Measurements from ENCODE around the gene TSKU. TPM values are rescaled to one million over a fixed set of nuclear protein-coding genes. Genes with fewer than 3 reads are reported as not detected.

TSKU gene
- total RNA-seq, 2 experiments from 2014 or later: 1.5 to 1.8 TPM

- CTCF ChIA-PET (ENCODE audit: unreplicated experiment): no interaction called here
- Histone ChIP-seq H3K79me2 (ENCODE audit: insufficient read depth, low read depth, low read length) (no peaks in the 10 kb centered on the region), H2AFZ (ENCODE audit: low read length) (no peak overlapping the region), H3K27ac (ENCODE audit: low read depth, low read length, poor library complexity, severe bottlenecking) (no peak overlapping the region), H3K9me2 (ENCODE audit: insufficient read depth, low read length) (no peaks in the 10 kb centered on the region), H3K4me2 (ENCODE audit: low read length) (no peak overlapping the region), H3K4me1 (ENCODE audit: insufficient read depth, low read length, poor library complexity, severe bottlenecking) (no peaks in the 10 kb centered on the region), H3K9me3 (ENCODE audit: low read length) (no peaks in the 10 kb centered on the region), H3K4me3 (ENCODE audit: low read depth, low read length, poor library complexity, severe bottlenecking) (no peak overlapping the region), H3K36me3 (ENCODE audit: insufficient read depth, low read length) (no peaks in the 10 kb centered on the region), H4K20me1 (ENCODE audit: insufficient read depth, low read length) (no peaks in the 10 kb centered on the region)
- POLR2A ChIA-PET: no interaction called here
- DNase-seq (ENCODE audit: low spot score): no peak
- intact Hi-C loops (cut with micrococcal nuclease; ENCODE audit: unreplicated experiment): no loop called here
- BruUV-seq (replicated peaks): no TSS peak
- no peak for TF ChIP-seq EZH2phosphoT487 (IDR thresholded peaks at IDR 0.05; ENCODE audit: borderline replicate concordance, low read depth, low read length)
- TF ChIP-seq CTCF (conservative IDR thresholded peaks at IDR 0.05; ENCODE audit: low read length): no peak
Observed at GRCh38 chr11:76794371-76795289, 11.5 kb downstream of the TSKU start.

DNA sequence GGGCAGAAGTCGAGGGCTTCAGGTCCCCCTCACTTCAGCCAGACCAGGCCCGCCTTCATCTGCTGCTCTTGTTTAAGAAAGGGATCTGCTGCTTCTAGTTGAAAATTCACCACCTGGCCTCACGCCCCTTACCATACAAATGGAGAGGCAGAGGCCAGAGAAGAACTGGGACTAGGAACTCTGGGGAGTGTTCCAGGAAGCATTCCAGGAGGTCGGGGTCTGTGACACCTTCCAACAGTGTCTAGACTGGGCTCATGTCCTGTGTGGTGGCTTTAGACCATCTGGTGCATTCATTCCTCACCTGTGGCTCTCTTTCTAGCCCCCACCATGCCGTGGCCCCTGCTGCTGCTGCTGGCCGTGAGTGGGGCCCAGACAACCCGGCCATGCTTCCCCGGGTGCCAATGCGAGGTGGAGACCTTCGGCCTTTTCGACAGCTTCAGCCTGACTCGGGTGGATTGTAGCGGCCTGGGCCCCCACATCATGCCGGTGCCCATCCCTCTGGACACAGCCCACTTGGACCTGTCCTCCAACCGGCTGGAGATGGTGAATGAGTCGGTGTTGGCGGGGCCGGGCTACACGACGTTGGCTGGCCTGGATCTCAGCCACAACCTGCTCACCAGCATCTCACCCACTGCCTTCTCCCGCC lies 12.3 kb downstream of the TSKU start:
- Histone ChIP-seq H3K9me3 (ENCODE audit: low read length) (no peaks in the 10 kb centered on the region), H3K9me2 (ENCODE audit: insufficient read depth, low read length) (no peaks in the 10 kb centered on the region), H2AFZ (ENCODE audit: low read length) (no peak overlapping the region), H3K4me2 (ENCODE audit: low read length) (no peak overlapping the region), H3K27ac (ENCODE audit: low read depth, low read length, poor library complexity, severe bottlenecking) (no peak overlapping the region), H3K36me3 (ENCODE audit: insufficient read depth, low read length) (no peaks in the 10 kb centered on the region), H3K4me1 (ENCODE audit: insufficient read depth, low read length, poor library complexity, severe bottlenecking) (no peaks in the 10 kb centered on the region), H3K79me2 (ENCODE audit: insufficient read depth, low read depth, low read length) (no peaks in the 10 kb centered on the region), H4K20me1 (ENCODE audit: insufficient read depth, low read length) (no peaks in the 10 kb centered on the region), H3K4me3 (ENCODE audit: low read depth, low read length, poor library complexity, severe bottlenecking) (no peak overlapping the region)
- ChIA-PET POLR2A (no interaction called here), CTCF (ENCODE audit: unreplicated experiment) (interaction anchor here (0.6 to 1.0 kb wide), 2 partner anchors 60 to 123 kb away, joined by 4 read pairs; no protein-coding TSS in a partner anchor)
- intact Hi-C loops (cut with micrococcal nuclease; ENCODE audit: unreplicated experiment): no loop called here
- no TSS peak for BruUV-seq (replicated peaks)
- no peak for TF ChIP-seq EZH2phosphoT487 (IDR thresholded peaks at IDR 0.05; ENCODE audit: borderline replicate concordance, low read depth, low read length)
- no peak for TF ChIP-seq CTCF (conservative IDR thresholded peaks at IDR 0.05; ENCODE audit: low read length)
- DNase-seq (ENCODE audit: low spot score): no peak

Data from OCI-LY7 (cell line).